ENCODE results near the gene ZNF277.
A peak's percentile ranks its signal among the peaks of the same experiment; 100 is the strongest.

The ZNF277 gene

GRCh38 chr7:112361154-112361553 lies 154.7 kb downstream of the ZNF277 start:
- DNase-seq = no peak

- DNase-seq = no peak
Measured at GRCh38 chr7:112362053-112362650, 155.7 kb downstream of the ZNF277 start.

- DNase-seq = no peak
Measured at GRCh38 chr7:112362731-112363131, 156.2 kb downstream of the ZNF277 start.

- DNase-seq = no peak
Measured at GRCh38 chr7:112364388-112364787, 157.9 kb downstream of the ZNF277 start.

- DNase-seq = no peak
Measured at GRCh38 chr7:112365551-112365950, 159.1 kb downstream of the ZNF277 start.

- DNase-seq = no peak
Measured at GRCh38 chr7:112366886-112367285, 160.4 kb downstream of the ZNF277 start.

GRCh38 chr7:112370436-112370835 lies 163.9 kb downstream of the ZNF277 start:
- DNase-seq = no peak

GRCh38 chr7:112371701-112372100 lies 165.2 kb downstream of the ZNF277 start:
- DNase-seq = no peak

- DNase-seq = no peak
Measured at GRCh38 chr7:112372101-112372500, 165.6 kb downstream of the ZNF277 start.

GRCh38 chr7:112377593-112377992 lies 171.1 kb downstream of the ZNF277 start:
- no peak for DNase-seq

- DNase-seq = no peak
Measured at GRCh38 chr7:112381311-112382091, 175.0 kb downstream of the ZNF277 start.

GRCh38 chr7:112383671-112384417 lies 177.3 kb downstream of the ZNF277 start:
- DNase-seq = peak; percentile 18

GRCh38 chr7:112385516-112385915 lies 179.0 kb downstream of the ZNF277 start:
- no peak for DNase-seq

- no peak for DNase-seq
Measured at GRCh38 chr7:112386619-112387018, 180.1 kb downstream of the ZNF277 start.

GRCh38 chr7:112390167-112390566 lies 183.7 kb downstream of the ZNF277 start:
- DNase-seq = no peak

- DNase-seq = peak; percentile 23
Measured at GRCh38 chr7:112391079-112391821, 184.8 kb downstream of the ZNF277 start.

GRCh38 chr7:112391841-112392286 lies 185.4 kb downstream of the ZNF277 start:
- peak; percentile 44 for DNase-seq

Measured in fibroblast of skin of right quadriceps (primary cell).